HG02885 (cell line): ENCODE measurements around the gene EIF2AK3.

ENCODE experiments used
- ATAC-seq: cut with Tn5 transposase; IDR thresholded peaks from one replicate; pipeline ENCODE4 v1.9.1; 2021; ENCODE audit warnings: mild to moderate bottlenecking; ENCODE audit not compliant: unreplicated experiment, poor library complexity

EIF2AK3 gene

GRCh38 chr2:88601286-88601685 is 26.0 kb downstream of the EIF2AK3 start:
- no peak for ATAC-seq

DNA sequence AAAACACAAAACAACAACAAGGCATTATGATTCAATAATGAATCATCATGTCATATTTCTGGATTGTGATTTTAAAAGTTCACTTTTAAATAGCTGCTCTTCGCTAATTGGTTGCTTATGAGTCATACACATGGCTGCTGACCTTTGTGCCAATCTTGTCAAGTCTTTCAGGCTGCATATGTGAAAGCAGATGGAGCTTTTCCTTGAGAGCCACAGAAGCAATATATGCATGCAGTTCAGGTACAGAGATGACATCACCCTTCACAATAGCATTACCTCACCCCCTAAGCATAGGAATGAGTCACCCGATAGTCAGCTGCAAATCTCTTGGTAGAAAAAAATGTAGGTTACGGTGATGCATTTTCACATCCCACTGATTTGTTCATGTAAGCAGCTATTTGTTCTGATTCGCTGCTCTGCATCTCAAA is 27.2 kb downstream of the EIF2AK3 start:
- peak; percentile 99 for ATAC-seq

DNA sequence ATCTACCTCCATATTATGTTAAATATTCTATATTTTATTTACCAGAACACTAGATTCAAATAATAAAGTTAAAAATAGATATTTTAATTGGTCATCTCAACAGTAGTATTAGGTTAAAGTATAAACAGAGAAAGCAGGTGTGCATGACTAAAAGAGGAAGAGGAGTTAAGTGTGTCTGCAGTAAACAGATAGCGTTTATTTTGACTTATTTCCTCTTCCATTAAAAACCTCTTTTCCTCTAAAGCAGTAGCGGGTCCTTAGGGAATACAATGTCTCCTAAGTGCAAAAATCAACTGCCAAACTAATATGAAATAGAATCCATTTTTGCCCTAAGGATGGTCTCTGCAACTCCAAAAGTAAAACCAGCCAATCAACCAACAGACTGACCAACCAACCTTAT is 27.7 kb downstream of the EIF2AK3 start:
- no peak for ATAC-seq

DNA sequence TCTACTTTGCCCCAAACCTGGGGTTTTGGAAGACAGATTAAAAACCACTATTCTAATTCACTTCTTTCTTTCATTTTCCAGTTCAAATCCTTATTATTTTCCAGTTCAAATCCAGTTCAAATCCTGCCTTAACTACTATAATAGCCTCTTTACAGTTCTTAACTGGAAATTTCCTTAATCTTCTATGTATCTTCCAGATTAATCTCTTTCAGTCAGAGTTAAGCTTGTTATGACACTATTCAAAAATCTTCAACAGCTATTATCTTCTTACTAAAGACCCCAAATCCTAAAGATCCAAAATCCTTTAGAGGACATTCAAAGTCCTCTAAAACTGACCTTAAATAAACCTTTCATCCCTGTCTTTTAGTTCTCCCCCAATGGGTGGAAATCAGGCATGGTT is 30.1 kb downstream of the EIF2AK3 start:
- no peak for ATAC-seq

DNA sequence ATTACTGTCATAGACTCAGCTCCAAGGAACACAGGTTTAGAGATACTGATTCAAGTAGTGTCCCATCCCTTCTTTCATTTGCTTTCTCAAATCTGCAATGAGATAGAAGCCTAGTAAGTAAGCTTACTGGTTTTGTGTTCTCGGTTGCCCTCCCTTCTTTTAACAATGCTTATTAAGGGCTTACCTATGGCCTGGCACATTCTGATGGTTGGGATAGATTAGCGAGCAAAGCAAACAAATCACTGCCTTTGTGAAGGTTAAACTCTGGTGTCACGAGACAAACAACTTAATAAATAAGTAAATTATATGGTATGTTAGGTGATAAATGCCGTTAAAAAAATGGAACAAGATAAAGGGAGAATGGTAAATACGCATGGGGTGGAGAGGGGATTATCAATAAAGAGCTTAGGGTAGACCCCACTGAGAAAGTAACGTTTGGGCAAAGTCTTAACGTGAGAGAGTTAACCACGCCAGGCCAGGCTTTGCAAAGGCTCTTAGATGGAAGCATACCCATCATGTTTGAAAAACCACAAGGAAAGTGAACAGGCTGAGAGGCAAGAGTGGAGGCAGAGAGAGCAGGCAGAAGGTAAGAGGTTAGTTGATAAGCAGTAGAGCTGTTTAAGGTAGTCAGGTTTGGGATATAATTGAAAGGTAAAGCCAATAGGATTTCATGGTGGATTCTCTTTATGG is 31.0 kb downstream of the EIF2AK3 start:
- no peak for ATAC-seq

DNA sequence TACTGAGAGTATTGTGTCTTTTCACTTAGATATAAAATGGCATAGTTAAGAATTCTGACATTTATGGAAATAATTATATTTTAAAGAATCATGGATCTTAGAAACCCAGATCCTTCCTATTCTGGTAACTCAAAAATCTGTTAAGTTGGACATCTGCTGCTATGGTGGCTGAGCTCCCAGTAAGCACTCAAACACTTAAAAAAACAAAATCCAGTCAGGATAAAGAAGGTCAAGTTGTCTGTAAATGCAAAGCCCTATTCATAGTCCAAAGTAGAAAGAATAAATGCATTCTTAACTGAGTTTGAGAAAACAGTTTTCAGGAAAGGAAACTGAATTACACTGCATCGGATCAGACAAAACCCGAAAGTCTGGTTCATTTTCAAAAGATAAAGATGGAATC is 35.6 kb downstream of the EIF2AK3 start:
- no peak for ATAC-seq

- ATAC-seq = peak; percentile 84
Measured at GRCh38 chr2:88590998-88591613, 36.2 kb downstream of the EIF2AK3 start.

GRCh38 chr2:88585969-88586368 is 41.3 kb downstream of the EIF2AK3 start:
- ATAC-seq = no peak

DNA sequence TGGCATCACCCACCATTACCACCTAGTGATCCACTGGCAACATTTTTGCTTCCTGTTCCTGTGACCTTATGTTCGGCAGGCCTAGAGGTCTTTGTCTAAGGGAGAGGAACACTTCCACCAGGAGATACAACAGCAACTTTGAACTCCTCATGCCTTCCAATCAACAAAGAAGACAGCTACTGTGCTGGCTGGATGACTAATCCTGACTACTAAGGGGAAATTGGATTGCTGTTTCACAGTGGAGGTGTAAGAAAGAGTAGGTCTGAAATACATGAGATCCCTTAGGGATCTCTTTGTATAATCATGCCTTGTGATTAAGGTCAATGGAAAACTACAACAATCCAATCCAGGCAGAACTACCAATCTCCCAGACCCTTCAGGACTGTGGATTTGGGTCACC is 45.2 kb downstream of the EIF2AK3 start:
- ATAC-seq = no peak

DNA sequence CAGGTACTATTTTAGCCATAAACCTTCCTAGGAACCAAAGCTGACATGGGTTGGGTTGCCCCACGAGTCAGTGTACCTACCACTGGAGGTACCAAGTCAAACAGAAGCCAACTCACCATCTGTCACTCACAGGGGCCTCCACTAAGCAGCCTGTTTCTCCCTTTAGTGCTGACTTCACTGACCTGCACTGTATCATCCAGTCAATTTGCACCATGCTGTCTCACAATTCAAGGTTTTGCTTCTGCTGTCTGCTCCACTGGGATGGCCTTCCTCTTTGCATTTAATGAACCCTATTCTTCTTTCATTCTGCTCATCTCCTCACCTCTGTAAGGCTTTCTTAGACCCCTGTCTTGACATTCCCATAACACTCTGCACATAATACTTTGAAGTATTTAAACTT is 47.2 kb downstream of the EIF2AK3 start:
- no peak for ATAC-seq

GRCh38 chr2:88575630-88576029 is 51.6 kb downstream of the EIF2AK3 start:
- no peak for ATAC-seq

DNA sequence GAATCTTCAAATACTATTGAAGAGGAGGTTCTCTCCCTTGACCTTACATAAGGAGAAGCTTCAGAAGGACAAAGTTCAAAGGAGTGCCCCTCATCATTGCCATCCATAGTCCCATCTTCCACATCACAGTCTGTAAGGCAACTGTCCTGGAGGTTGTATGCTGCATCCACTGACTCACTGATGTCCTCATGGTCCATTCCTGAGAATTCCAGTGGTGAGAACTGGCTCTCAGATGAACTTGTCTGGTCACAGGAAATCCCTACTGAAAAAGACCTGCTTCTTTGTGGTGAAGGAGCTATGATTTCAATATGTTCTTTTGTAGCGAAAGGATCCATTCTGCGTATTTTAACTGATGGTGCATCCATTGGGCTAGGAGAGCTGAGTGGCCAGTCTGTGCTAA is 52.2 kb downstream of the EIF2AK3 start:
- no peak for ATAC-seq

DNA sequence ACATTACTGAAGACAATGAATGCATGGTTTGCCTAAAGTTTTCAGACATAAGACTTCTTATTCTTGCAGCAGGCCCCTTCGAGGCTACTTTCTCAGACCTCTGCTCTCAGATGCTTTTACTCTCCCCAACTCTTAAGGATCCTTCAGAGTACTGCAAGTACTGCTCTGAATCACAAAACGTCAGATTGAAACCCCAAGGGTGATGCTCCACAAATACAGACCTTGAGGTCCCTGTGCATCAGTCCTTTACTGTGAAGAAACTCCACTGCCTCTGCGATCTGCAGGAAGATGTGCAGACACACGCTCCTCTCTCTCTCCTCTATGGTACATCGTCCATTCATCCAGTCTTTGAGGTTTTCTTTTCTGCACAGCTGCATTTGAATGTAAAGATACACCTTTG is 52.8 kb downstream of the EIF2AK3 start:
- ATAC-seq = peak; percentile 92

DNA sequence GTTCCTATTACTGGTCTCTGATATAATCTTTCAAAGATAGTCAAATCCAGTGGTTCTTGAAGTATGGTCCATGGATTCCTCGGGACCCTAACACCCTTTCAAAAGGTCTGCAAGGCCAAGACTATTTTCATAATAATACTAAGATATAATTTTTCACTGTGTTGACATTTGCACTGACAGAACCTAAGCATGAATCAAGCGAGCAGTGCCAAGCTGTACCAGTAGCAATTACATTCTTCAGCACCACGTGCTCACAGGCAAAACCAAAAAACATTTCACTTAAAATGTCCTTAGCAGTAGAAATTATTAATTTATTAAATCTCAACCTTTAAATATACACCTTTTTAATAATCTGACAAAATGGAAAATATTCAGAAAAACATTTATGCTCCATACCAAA is 59.1 kb downstream of the EIF2AK3 start:
- no peak for ATAC-seq

DNA sequence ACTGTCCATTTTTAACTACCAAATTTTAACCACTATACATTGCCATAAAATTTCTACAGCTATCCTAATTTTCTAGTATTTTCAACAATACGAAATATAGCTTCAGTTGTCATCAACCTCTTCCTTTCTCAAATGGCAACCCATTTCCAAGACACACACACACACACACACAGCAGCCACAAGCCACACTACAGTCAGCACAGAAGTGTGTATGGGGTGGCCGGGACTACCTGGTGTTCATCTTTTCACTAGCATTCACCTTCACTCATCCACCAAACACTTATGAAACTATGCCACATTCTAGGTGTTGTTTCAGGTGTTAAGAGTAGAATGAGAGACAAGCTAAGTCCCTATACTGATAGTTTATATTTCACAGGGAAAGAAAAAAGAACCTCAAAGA is 62.9 kb downstream of the EIF2AK3 start:
- ATAC-seq = no peak

GRCh38 chr2:88563129-88563528 is 64.1 kb downstream of the EIF2AK3 start:
- no peak for ATAC-seq

DNA sequence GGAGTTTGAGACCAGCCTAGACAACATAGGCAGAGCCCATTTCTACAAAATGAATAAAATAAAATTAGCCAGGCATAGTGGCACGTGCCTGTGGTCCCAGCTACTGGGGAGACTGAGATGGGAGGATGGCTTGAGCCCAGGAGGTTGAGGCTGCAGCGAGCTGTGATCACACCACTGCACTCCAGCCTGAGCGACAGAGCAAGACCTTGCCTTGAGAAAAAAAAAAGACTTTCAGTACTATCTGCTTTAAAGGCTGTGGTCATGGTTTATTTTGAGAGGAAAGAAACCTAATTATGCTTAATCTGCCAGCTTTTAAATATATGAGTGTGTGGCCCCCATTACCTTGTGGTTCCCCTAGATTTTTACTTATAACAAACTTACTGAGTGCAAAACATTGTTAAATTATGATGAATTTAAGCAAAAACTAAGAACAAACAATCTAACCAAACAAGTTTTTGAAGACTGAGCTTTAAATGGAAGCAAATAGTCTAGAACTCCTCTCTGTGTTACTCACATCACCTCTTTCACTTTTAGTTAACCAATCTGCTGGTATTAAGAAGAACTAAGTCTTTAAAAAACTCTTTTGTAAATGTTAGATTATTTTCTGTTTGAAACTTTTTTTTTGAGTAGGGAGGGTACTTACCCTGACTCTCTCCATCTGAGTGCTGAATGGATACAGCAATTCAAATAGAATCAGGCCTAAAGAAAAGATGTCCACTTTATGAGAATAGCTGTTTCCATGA is 65.4 kb downstream of the EIF2AK3 start:
- ATAC-seq = peak; percentile 80

GRCh38 chr2:88560619-88561307 is 66.5 kb downstream of the EIF2AK3 start:
- ATAC-seq = peak; percentile 24

GRCh38 chr2:88557290-88557689 is 70.0 kb downstream of the EIF2AK3 start:
- ATAC-seq = no peak

- ATAC-seq = no peak
Measured at GRCh38 chr2:88556026-88556425, 71.2 kb downstream of the EIF2AK3 start.

DNA sequence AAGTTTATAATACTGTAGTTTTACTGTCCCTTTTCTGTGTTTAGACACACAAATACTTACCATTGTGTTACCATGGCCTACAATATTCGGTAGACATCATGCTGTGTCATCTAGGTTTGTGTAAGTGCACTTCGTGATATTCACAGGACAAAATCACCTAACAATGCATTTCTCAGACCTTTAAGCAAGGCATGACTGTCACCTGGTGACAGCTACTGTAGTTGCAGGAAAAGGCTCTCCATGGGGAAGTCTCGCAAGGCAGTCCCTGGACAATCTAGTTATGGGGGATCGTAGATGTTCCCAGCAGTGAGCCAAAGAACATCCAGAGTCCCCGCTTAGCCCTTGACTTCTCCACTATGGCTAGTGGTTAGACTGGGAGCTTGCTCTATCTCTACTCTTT is 73.1 kb downstream of the EIF2AK3 start:
- ATAC-seq = no peak
